ENCODE data around the gene ALDH3A1.

The ALDH3A1 gene

DNA sequence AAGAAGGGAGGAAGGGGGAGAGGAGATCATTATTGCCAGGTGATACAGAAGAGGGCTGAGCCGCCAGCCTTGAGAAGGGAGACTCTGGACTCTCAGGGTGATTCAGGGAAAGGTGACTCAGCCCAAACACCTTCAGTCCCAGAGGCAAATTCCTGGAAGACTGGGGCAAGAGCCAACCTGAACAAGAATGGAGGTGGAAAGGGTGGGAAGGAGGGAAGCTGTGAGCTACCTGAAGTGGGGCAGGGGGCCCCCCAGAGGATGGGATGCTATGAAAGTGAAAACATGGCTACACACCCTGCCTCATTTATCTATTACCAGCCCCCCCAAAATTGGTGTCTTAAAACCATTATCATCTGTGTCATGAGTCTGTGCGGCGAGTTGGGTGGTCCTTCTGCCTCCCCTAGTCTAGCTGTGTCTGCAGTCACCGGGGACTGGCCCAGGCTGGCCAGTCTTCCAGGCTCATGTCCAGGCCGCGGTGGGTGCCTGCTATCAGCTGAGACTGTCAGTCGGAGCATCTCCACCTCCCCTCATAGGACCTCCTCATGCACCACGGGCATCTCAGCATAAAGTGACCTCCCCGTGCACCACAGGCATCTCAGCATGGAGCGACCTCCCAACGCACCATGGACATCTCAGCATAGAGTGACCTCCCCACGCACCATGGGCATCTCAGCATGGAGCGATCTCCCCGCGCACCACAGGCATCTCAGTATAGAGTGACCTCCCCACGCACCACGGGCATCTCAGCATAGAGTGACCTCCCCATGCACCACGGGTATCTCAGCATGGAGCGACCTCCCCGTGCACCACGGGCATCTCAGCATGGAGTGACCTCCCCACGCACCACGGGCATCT is 28.5 kb downstream of the ALDH3A1 start:
- no peak for DNase-seq (ENCODE audit: low read depth in 2 of 2)

GRCh38 chr17:19718613-19719354 is 29.3 kb downstream of the ALDH3A1 start:
- DNase-seq (ENCODE audit: low read depth in 2 of 2), result no peak

DNA sequence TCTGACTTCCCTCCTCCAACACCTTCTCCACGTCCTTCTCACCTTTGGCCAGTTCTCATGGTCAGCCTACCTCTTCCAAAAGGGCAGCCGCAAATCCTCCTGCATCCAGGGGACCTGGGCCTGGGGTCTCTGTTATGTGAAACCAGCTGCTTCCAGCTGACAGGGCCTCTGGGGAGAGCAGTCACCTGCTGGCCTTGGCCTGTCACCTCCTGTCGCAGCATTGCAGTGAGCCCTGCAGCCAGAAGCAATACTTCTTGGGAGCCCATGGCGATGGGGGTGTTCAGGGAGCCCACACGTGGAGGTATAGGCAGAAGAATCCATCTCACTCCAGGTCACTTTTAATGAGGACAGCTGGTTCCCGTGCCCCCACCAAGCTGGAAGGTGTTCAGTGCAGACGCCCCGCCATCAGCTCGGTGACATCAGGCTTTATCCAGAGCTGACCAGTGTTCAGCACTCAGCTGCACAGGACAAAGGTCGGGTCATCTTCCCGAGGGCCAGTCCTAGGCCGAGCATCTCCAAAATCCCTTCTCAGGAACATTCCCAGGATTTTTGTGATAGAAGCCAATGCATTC is 30.0 kb downstream of the ALDH3A1 start:
- DNase-seq (ENCODE audit: low read depth in 2 of 2), result no peak

DNA sequence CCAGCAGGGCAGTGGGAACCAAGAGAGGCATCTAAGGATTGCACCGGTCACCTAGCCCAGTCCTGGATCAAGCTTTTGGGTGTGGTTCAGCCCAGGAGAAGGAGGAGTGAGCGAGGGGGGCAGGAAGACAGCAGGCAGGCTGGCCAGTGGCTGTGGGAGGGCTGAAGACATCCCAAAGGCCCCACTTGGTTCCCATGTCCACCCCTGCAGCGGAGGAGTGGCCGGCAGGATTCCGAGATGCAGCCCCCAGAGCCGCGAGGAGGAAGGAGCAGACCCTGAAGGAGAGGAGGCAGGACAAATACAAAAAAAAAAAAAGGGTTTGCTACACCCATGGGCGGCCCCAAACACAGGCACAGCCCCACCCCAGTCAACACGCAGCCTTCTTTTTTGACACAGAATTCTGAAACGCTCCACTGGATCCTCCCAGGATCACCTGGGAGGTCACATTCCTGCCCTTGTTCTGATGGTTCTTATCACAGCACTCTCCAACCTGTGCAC is 30.6 kb downstream of the ALDH3A1 start:
- no peak for DNase-seq (ENCODE audit: low read depth in 2 of 2)

DNA sequence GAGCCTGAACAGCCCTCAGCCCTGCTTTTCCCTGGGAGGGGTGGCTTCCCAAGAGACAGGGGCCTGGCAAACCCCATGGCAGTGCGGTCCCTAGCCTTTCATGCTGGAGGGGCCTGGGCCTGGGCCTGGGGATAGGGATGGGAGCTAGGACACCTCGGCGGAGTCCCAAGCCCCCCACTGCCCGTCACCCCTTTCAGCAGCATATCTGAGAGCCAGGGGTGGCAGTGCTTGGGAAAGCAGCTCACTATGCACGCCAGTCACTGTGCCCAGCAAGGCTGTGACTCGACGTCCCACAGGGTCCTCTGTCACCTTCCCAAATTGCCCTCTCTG is 31.1 kb downstream of the ALDH3A1 start:
- DNase-seq (ENCODE audit: low read depth in 2 of 2), result no peak

DNA sequence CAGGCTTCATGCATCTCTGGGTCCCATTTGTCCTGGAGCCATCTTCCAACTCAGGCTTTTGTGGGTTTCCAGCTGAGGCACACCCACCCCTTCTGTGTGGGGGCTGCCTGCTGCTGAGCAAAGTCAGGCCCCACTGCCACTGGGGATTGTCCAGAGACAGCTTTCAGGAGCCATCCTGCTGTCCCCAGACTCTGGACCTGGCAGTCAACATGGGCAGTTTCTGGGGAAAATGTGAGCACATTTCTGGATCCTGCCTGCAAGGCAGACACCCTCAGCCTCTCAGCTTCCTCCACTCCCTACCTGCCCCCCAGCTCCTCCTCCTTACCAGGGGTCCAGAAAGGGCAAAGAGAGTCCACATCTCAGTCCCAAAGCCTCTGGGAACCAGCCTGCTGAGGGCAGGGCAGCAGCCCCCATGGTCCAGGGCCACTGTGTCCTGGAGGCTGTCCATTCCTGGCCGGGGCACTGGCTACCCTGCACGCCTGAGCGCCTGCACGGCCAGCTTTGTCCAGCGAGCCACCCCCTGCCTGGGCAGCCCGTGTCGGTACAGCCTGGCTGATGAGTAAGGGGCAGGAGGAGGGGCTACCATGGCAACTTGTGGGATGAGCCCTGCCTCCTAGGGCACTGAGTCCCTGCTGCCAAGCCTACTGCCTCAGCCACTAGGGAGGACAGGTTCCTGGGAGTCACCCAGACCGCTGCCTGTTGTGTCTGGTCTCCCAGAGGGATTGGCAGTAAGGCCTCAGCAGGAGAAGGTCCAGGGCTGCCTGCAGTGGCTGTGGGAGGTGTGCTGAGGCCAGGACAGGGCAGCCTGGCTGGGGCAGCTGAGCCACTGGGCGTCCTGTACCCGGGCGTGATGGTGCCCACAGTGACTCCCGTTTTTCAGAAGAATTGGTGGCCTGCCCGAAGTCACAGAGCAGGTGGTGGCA is 31.7 kb downstream of the ALDH3A1 start, which contains the start of gene SLC47A2:
TSS of gene SLC47A2 (minus strand) at position 477 of the 923 bp plus-strand sequence. CDS start at position 448, 29 bp downstream.
- no peak for DNase-seq (ENCODE audit: low read depth in 2 of 2)

GRCh38 chr17:19714542-19715411 is 33.3 kb downstream of the ALDH3A1 start:
- no peak for DNase-seq (ENCODE audit: low read depth in 2 of 2)

GRCh38 chr17:19713901-19714361 is 34.2 kb downstream of the ALDH3A1 start:
- no peak for DNase-seq (ENCODE audit: low read depth in 2 of 2)

DNA sequence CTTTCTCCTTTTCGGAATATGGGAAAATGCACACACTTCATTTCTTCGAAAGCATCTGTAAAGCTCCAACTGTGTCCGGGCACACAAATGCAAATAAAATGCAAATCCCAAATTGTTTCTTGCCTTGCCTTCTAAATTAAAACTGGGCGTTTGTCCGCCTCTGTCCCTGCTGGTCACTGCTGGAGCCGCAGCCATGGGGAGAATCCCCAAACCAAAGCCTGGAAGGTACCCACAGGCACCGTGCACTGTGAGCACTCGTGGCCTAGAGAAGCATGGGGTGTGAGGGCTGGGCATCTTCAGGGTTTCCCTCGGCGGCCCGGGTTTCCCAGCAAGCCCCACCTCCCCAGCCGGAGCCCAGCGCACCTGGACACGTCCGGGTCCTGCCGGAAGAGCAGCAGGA is 34.6 kb downstream of the ALDH3A1 start:
- DNase-seq (ENCODE audit: low read depth in 2 of 2), result no peak

GRCh38 chr17:19712436-19713004 is 35.6 kb downstream of the ALDH3A1 start:
- DNase-seq (ENCODE audit: low read depth in 2 of 2), result no peak

DNA sequence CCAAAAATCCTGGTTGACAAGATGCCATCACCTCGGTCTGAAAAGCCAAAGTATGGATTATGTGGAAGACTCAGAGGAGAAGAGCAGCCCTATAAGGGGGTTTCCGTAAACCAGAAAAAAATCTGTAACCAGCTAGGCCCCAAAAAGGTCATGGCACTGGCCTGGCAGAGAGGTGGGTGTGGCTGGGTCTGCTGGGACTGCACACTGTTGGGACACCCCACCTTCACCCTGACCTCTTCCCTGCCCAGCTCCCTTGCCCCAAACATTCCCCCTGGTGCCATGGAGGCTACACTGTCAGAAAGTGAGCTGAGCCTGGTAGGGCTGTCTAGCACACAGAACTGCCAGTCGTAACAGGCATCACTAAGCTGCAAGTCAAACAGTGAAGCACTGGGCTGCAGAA is 38.3 kb downstream of the ALDH3A1 start:
- no peak for DNase-seq (ENCODE audit: low read depth in 2 of 2)

DNA sequence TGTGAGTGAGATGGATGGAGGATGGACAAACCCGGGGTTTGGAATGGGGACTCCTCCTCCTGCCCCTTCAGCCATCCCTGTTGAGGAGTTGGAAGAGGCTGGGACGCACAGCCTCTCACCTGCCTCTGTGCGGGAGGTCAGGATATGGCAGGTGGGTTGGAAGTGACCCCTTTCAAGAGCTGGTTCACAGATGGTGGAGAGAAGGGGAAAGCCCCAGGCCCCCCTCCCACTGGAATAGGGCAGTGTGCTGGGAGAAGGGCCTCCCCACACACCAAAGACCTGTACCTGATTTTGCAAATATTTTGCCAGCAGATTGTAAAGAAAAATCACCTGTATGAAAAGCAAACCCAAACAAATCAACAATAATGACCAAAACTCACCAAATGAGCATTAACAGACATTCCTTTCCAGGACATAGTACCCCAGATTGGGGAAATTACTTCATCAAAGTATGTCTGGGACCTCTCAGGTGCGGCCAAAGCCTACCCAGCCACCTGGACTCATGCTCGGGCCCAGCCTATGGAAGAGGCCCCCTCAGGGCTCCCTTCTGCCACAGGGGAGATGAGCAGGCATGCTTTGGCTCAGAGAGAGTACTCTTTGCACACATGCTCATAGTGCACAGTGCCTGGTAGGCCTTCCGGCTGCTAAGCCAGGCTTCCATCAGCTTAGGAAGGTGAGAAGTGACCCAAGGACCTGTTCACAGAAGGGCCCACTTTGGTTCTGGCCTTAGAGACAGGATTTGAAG is 39.5 kb downstream of the ALDH3A1 start:
- no peak for DNase-seq (ENCODE audit: low read depth in 2 of 2)

- DNase-seq (ENCODE audit: low read depth in 2 of 2), result no peak
Measured at GRCh38 chr17:19707728-19708221, 40.3 kb downstream of the ALDH3A1 start.

- DNase-seq (ENCODE audit: low read depth in 2 of 2), result no peak
Measured at GRCh38 chr17:19706791-19707727, 41.0 kb downstream of the ALDH3A1 start.

GRCh38 chr17:19705771-19706770 is 42.0 kb downstream of the ALDH3A1 start:
- no peak for DNase-seq (ENCODE audit: low read depth in 2 of 2)

DNA sequence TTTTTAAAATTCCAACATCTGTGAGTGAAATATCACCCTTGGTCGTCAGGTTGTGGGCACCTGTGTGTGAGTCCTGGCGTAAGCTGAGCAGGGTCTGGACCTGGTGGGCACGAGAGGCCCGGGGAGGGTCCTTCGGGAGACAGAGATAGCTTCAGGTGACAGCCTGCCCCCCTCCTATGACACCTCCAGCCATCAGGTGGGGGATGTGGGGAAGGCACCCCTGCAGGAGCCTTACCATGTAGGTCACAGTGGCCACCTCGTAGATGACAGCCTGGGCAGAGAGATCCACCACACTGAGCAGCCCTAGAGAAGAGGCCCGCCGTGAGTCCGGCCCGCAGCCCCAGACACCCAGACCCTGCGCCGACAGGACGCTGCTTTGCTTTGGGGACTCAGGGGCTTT is 42.9 kb downstream of the ALDH3A1 start:
- no peak for DNase-seq (ENCODE audit: low read depth in 2 of 2)

All from stimulated activated CD4-positive, alpha-beta T cell treated with anti-CD3 and anti-CD28 coated beads, Interleukin-1b, Interleukin-23, amount 100 ng/mL, for 4 hours (primary cell).